Fibroblast of upper back skin (primary cell): ENCODE results near the gene FCGR2B.
"Not testable (repeated sequence)": the region's sequence is repeated elsewhere in the genome, so short reads cannot be mapped to it uniquely, and the experiment has no call there.

Experiments used
- DNase-seq: peaks from one replicate; pipeline ENCODE4 v3.0.0-alpha.2; 2013

FCGR2B gene

DNA sequence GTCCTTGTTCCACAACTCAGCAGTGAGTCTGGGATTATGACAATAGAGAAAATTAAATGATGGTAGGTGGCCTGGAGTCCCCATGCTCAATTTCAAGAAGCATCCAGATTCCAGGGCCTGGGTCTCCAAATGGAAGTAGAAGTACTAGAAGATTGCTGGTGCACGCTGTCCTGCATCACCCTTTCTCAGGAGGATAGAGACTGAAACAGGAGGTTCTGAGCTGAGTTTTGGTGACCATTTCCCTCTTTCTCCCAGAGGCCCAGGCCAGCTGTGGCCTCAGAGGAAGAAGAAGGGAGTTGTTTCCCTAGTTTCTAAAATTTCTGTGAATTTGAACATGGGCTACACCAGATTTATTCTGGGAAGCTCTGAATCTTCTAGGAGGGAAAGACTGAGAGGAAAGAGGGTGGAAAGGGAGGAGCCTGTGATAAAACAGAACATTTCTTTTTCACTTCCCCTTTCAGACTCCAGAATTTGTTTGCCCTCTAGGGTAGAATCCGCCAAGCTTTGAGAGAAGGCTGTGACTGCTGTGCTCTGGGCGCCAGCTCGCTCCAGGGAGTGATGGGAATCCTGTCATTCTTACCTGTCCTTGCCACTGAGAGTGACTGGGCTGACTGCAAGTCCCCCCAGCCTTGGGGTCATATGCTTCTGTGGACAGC lies at the start of gene FCGR2B:
Gene FCGR2B, plus strand, starts transcription at position 460 of the 656 bp plus-strand sequence. Its CDS starts 99 bp downstream, at position 559.
- not testable (repeated sequence) for DNase-seq

DNA sequence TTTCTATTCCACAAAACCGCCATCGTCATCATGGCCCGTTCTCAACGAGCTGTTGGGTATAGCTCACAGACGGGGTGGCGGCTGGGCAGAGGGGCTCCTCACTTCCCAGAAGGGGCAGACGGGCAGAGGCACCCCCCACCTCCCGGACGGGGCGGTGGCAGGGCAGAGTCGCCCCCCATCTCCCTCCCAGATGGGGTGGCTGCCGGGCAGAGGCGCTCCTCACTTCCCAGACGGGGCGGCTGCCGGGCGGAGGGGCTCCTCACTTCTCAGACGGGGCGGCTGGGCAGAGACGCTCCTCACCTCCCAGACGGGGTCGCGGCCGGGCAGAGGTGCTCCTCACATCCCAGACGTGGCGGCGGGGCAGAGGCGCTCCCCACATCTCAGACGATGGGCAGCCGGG lies 46.5 kb upstream of the FCGR2B start:
- DNase-seq, result not testable (repeated sequence)

DNA sequence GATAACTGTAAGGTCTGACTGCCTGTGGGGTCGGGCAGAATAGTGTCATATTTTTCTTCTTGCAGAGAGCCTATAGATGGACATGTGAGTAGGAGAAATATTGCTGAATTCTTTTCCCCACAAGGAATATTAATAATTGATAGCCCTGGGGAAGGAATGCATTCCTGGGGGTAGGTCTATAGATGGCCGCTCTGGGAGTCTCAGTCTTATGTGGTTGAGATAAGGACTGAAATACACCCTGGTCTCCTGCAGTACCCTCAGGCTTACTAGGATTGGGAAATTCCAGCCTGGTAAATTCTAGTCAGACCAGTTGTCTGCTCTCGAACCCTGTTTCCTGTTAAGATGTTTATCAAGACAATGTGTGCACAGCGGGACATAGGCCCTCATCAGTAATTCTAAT lies 44.4 kb upstream of the FCGR2B start:
- DNase-seq, result not testable (repeated sequence)

DNA sequence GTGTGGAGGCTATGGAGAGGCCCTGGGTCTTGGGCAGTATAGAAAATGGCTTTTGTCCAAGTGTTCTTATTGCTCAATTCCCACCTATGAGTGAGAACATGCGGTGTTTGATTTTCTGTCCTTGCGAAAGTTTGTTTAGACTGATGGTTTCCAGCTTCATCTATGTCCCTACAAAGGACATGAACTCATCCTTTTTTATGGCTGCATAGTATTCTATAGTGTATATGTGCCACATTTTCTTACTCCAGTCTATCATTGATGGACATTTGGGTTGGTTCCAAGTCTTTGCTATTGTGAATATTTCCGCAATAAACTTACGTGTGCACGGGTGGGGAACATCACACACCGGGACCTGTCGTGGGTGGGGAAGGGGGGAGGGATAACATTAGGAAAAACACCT lies 42.5 kb upstream of the FCGR2B start:
- DNase-seq, result not testable (repeated sequence)

DNA sequence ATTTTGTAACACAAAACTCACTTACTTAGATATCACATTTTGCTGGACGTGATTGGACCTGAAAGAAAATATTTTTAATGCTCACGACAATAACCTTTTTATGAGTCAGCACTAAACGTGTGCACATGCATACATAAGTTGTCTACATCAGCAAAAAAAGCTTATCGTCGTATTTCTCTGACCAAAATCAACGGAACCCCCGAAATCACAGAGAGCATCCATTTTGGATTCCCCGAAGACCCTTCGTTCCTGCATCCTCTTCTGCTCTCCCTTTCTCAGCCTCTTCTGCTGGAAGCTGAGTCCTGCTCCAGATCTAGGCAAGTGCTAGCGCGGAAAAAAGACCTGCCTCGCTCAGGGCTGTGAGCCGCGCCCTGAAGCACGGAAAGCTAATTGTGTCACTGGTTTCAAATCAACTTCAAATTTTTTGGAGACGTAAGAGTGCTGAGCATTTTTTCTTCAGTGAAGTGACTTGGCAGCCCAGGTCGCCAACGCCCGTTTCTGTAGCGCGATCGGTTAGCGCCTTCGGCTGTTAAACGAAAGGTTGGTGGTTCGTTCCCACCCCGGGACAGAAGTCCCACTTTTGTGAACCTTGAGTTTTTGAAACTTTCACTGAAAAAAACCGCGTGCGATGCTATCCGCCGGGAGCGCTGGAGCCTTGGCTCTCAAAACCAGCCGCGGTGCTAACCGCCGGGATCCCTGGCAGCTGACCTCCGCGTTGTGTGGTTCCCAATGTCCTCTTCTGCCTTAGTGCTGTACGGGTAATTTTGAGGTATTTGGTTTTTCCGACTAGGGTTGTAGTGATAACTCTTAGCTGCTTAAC lies 41.6 kb upstream of the FCGR2B start:
- peak; percentile 78 for DNase-seq

DNA sequence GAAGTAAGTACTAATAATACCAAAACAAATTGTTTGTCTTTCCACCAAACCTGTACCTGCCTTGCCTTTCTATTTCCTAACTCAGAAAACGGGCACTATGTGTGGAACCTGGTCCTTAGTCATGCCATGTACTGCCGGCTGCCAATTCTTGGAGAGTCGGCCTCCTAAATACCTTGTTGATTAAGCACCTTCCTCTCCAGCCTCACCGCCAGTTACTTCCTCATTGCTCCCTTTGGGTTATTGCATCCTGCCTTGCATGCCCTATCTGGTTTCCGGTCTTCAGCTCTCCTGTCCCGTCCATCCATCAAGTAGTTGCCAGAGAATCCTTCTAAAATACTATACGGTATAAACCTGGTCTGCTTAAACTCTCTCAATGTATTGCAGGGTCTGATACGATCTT lies 40.9 kb upstream of the FCGR2B start:
- not testable (repeated sequence) for DNase-seq

DNA sequence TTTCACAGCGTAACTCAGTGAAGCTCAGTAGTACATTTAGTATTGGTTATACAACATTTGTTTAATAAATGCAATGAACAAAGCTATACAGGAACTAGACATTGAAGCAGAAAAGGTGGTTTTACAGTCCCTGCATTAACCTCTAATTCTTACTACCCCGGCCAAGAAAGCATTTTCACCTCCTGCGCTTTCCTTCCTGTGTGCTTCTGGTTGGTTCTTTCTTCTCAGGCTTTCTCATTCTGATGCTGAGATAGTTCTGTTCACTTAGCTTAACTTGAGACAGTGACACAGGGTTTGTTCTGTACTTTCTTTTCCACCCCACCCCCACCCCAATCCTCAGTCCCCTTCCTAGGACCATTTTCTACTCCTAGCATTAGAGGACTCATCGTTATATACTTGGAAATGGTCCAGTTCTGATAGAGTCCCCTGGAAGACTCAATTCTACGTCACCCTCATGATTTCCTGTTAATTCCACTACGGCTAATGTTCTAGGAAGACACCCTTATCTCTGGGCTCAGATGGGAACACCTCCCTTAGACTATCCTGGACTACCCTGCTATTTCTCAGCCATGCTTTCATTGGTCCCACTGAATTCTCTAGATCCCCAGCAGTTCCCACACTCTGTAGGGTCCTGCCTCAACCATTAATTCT lies 39.4 kb upstream of the FCGR2B start:
- DNase-seq, result not testable (repeated sequence)

DNA sequence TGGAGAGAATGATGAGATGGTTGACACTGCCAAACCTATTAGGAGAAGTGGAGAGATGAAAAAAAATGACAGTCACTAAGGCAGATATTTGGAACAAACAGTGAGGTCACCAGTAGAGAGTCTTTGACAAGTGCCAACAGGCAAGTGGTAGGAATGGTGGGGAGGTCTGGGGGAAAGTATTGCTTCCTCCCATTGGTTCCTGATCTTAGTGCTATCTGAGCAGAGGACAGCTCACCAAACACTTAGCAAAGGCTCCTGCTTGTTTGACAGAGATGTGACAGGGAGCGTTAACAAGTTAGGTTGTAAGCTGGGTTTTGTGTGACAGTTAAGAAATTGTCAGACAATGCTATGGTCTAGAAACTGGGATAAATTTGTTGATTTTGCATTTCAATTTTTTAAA lies 38.3 kb upstream of the FCGR2B start:
- DNase-seq, result not testable (repeated sequence)

DNA sequence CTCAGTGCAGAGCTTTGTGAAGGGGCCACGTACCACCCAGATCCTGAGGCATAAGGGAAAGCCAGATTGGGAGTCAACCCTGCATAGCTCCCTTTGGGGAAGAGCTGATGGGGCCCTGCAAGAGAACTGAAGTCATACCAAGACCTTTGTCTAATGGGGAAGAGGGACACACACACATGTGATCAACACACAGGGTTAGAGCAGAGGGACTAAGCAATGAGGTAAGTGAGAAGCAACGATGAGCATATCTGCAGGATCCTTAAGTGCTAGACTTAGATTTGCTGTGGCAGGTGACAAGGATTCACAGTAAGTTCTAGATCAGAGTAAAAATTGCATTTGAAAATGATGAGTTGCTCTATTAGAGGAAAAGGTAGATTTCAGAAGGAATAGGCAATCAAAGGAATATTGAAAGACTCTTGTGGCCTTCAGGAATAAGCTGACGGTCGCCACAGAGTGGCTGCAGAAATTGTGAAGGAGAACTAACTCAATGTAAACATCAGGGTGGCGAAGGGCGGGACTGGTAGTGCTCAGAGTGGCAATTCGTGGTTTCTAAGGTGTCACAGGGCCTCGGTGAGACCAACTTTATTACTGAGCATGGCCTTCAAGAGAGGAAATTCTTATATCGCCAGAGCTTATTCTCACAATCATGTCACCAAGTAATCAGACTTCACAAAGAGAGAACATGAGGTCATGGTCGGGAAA lies 36.3 kb upstream of the FCGR2B start:
- not testable (repeated sequence) for DNase-seq

DNA sequence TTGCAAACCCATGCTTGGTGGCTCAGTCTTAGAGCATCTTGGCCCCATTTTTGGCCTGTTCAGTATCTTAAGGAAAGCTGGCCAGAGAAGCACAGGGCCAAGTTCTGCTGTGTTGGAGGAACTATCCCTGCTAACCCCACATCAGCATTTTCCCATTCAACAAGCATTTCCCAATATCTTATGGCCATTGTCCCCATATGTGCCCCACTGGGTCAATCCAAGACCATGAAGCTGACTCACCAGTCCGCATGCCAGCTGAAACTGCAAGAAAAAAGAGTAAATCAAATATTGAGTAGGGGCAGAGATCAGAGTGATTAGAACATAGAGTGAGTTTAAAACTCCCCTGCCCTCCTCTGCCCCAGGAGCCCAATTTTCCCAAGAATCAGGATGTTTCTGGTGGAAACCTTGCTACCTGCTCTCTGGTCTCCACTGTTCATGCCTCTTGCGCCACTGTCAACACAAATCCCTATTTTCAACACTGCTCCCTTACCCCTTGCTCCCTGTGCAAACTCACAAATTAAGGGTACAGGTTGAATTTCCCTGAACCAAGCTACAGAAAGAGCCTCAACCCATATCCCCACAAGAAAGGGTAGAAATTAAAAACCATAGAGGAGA lies 32.7 kb upstream of the FCGR2B start:
- DNase-seq, result not testable (repeated sequence)

DNA sequence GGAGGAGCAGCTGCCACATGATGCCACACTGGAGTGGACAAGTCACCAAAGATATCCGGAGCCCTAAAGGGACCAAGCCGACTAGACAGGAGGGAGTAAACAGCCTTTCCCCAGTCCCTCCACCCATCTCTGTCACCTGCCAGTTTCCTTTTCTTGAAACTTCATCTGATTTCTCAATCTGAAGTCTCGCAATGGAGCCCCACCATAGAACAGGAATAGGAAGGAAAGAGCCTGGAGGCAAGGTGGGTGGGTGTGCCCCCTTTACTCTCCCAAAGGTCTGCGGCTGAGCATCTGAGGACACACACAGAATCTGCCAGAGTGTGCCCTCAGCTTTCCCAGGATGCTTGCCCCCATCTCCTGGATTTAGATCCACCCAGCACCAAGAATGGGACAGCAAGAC lies 31.9 kb upstream of the FCGR2B start, which contains the start of gene FCGR3B:
Gene FCGR3B, minus strand, starts transcription at position 101 of the 400 bp plus-strand sequence. Its CDS starts 82 bp downstream, at position 19.
- no peak for DNase-seq

DNA sequence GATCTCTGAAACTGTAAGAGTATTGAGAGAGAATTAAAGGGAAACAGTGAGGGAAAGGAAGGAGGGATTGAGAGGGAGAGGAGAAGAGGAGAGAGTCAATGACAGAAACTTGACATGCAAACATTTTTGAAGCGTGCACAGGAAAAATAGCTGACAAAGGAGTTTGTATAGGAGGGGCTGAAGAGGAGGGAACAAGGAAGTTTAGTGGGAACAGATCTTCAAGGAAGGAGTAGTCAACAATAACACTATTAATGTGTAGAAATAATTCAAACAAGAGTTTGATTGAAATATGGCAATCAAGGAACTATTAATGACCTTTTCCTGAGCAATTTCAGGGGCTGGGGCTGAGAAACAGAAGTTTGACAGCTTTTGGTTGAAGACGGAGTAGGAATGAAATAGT lies 27.9 kb upstream of the FCGR2B start:
- DNase-seq, result not testable (repeated sequence)

DNA sequence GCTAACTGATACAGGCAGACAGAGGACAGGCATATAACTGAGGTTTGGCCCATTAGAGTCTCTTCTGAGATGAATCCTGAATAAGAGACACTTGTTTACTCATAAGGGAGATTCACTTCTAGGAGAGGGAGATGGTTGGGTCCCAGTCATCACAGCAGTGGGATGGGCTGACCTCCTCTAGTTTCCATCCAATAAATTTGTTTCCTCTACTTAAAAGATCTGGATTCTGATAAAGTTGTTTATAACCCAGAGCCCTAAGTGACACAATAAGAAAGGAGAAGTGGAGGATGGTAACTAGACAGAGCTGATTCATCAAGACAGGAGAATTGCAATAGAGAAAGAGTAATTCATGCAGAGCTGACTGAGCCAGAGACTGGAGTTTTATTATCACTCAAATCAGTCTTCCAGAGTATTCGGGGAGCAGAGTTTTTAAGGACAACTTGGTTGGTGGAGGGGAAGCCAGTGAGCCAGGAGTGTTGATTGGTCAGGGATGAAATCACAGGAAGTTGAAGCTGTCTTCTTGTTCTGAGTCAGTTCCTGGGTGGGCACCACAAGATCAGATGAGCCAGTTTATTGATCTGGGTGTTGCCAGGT lies 26.7 kb upstream of the FCGR2B start:
- not testable (repeated sequence) for DNase-seq

DNA sequence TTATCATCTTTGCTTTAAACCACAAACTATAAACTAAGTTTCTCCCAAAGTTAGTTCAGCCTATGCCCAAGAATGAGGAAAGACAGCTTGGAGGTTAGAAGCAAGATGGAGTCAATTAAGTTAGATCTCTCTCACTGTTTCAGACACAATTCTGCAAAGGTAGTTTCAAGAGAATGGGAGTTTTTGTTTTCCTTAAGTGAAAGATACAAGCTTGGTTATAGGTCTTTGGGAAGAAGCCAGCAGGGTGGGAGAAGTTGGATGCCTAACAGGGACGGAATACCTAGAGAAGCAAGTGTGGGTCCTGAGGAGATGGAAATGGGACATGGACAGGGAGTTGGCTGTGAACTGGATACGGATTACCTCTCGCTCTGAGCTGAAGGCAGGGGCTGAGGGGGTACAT lies 26.0 kb upstream of the FCGR2B start:
- not testable (repeated sequence) for DNase-seq

DNA sequence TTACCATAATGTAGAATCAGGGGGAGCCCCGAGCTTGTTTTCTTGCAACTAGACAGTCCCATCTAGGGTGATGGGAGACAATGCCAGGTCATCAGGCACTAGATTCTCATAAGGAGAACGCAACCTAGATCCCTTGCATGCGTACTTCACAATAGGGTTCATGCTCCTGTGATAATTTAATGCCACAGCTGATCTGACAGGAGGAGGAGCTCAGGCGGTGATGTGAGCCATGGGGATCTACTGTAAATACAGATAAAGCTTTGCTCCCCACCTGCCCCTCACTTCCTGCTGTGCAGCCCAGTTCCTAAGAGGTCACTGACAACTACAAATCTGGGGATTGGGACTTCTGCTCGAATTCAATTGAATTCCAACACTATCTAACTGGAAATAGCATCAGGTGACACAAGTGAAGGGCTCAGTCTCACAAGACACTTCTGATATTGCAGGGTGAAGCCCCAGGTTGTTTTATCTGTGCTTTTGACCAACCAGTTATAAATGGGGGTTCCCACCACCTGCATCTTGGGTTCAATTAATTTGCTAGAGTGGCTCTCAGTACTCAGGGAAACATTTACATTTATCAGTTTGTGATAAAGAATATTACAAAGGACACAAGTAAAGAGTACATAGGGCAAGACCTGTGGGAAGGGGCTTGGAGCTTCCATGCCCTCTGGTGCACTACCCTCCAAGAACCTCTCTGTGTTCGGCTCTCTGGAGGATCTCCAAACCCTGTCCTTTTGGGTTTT lies 24.5 kb upstream of the FCGR2B start:
- DNase-seq, result not testable (repeated sequence)

DNA sequence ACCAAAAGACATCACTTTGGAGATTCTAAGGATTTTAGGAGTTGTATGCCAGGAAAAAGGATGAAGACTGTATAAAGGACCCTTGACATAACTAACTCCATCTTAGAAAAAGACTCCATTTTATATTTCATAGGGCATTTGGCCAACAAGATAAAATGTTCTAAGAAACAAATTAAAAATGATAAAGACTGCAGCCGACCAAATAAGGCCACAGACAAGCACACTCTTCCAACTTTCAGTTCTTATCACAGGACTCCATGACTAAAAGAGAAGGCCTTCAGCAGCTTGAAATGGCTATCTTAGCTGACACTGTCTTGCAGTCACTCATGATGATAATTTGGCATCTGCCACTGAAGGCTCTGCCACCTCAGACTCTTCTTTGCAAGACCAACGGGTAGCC lies 23.7 kb upstream of the FCGR2B start:
- DNase-seq, result not testable (repeated sequence)

DNA sequence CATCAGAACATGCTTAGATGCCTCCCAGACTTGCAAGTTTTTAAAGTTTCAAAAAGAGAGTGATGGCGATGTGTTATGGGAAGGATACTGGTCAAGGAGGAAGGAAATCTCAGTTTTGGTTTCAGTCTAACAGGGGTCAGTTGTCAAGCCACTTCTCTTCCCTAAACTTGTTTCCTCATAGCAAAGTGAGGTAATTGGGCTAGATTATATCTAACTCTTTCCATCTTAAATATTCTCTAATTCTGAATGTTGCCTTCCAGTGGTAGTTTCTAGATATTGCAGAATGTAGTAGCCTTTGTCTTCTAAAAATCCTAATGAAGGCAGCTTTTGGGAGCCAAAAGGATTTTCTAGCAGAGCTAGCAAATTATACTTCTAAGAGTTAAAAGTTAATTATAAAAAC lies 20.2 kb upstream of the FCGR2B start:
- DNase-seq, result not testable (repeated sequence)

DNA sequence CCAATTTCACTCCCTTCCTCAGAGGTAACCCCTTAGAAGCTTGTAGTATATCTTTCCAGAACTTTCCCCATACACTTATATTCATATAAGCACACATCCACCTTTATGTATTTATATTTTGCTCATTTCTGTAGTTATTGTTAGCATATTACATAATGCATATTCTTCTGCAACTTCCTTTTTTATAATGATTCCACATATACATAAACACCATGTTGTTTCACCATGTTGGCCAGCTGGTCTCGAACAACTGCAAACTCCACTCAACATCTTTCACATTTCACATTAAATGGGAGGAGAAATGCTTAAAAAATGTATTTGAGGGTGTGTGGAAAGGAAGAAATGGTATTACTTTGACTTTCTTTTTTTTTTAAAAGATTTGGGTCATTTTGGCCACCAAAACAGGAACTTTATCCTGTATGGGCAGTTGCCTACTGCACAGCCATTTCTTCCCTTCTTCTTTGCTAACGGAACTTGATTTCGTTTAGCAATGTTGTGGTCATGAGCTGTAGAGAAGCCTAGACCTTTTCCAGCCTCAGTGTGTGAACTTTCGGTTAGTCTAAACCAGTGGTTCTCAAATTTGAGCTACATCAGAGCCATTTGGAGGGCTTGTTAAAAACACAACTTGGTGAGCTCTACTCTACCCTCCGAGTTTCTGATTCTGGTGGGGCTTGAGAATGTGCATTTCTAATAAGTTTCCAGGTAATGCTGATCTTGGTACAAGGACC lies 19.3 kb upstream of the FCGR2B start:
- DNase-seq, result not testable (repeated sequence)

DNA sequence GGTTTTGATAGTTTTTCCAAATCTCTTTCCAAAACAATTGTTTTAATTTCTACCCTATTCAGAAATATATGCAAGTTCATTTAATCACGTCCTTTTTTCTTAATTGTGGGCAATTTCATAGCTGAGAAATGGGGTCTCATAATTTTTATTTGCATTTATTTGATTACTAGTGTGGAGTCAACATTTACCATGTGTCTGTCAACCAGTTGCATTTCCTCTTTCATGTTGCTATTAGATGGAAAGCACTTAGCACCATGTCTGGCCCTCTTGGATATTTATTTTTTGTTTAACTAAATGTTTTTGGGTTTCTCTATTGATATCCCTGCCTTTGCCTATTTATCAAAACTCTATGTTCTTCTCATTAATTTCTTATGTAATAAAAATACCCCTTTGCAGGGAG lies 18.1 kb upstream of the FCGR2B start:
- not testable (repeated sequence) for DNase-seq
